C4-2B (cell line): ENCODE measurements around the gene CADM1.

Experiments used
- CTCF ChIP-seq: fragments of 450-650 bp; conservative IDR thresholded peaks from 2 replicates; pipeline ENCODE4 v1.5.1; 2017; ENCODE audit warnings: mild to moderate bottlenecking
- ZFX ChIP-seq: fragments of 450-650 bp; IDR thresholded peaks from 2 replicates; pipeline ENCODE4 v1.6.1; 2017

DNA sequence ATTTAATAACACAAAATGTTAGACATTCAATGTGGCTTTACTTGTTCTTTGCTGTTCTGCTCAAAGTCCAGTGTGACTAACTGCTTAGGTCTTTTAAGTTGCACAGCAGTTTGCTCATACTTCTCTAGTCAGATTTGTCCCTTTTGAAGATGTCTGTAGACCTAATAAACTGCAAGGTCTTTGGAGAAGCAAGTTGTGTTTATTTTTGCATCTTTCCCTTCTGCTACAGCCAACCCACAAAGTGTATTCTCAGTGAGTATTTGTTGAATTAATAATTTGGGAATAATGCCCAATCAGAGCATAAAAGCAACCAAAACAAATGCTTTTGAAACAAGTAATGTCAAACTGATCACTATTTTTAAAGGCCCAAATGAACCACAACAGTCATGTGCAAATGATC, 312.5 kb downstream of the CADM1 start:
- TF ChIP-seq CTCF, result no peak
- TF ChIP-seq ZFX, result no peak
